Stomach (tissue), 4 donors: ENCODE results near the gene SARM1.
A peak's percentile ranks its signal among the peaks of the same experiment; 100 is the strongest.

Experiments used
- EP300 ChIP-seq: sonication (generic); formaldehyde crosslinking; IDR thresholded peaks from one replicate; pipeline ENCODE4 v1.6.1; 2017; ENCODE audit warnings: antibody characterized with exemption
- POLR2A ChIP-seq, 4 donors: fragments of 450-650 bp; IDR thresholded peaks; one replicate each; pipeline ENCODE4 v1.6.1; 2016; ENCODE audit warnings: antibody characterized with exemption in 4 of 4, control low read depth in 2 of 4, mild to moderate bottlenecking in 1 of 4, moderate library complexity in 1 of 4
- TF ChIP-seq, protein P1 (sequence below), 7 experiments: fragments of 450-650 bp in 4 of 7; fragments of 200-600 bp in 3 of 7; sonication (generic) in 3 of 7; IDR thresholded peaks; one replicate each; pipeline ENCODE4 v1.5.1; 2016 to 2019; ENCODE audit warnings: antibody characterized with exemption in 7 of 7, control low read depth in 2 of 7, mild to moderate bottlenecking in 1 of 7

DNA sequence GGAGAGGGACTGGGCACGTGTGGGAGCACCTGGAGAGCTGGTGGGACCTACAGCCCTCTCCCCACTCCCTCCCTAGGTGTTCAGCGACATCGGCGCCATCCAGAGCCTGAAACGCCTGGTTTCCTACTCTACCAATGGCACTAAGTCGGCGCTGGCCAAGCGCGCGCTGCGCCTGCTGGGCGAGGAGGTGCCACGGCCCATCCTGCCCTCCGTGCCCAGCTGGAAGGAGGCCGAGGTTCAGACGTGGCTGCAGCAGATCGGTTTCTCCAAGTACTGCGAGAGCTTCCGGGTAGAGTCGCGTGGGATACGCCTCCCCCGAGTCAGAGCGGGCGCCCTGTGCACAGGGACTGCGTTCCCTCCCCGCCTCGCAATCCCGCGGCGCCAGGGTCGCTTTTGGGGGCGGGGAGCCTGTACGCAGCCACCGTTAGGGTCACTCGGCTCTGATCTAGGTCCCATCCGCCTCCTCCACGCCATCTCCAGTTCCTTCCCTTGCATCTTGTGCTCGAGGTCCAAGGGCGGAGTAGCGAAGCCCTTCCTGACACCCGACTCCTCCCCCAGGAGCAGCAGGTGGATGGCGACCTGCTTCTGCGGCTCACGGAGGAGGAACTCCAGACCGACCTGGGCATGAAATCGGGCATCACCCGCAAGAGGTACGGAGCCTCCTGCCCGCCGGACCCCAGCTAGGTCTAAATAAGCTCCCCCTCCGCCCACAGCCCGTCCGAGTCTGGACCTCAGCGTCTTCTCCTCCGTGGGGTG is 13.0 kb downstream of the SARM1 start:
- TF ChIP-seq EP300: no peak
- TF ChIP-seq, protein P1, sequence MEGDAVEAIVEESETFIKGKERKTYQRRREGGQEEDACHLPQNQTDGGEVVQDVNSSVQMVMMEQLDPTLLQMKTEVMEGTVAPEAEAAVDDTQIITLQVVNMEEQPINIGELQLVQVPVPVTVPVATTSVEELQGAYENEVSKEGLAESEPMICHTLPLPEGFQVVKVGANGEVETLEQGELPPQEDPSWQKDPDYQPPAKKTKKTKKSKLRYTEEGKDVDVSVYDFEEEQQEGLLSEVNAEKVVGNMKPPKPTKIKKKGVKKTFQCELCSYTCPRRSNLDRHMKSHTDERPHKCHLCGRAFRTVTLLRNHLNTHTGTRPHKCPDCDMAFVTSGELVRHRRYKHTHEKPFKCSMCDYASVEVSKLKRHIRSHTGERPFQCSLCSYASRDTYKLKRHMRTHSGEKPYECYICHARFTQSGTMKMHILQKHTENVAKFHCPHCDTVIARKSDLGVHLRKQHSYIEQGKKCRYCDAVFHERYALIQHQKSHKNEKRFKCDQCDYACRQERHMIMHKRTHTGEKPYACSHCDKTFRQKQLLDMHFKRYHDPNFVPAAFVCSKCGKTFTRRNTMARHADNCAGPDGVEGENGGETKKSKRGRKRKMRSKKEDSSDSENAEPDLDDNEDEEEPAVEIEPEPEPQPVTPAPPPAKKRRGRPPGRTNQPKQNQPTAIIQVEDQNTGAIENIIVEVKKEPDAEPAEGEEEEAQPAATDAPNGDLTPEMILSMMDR (IDR thresholded peaks at IDR 0.05): no peak
- TF ChIP-seq POLR2A (IDR thresholded peaks at IDR 0.05): peak in 3 of 4 donors; percentile 16 to 34 (median 23)
